ENCODE measurements around the gene ANKRD33B. TPM values are rescaled to one million over a fixed set of nuclear protein-coding genes. Genes with fewer than 3 reads are reported as not detected.
A peak's percentile ranks its signal among the peaks of the same experiment; 100 is the strongest.
"Not testable (repeated sequence)": the region's sequence is repeated elsewhere in the genome, so short reads cannot be mapped to it uniquely, and the experiment has no call there.

The ANKRD33B gene
- polyA plus RNA-seq, 4 donors = 1.5 to 5.5 (median 1.6) TPM

DNA sequence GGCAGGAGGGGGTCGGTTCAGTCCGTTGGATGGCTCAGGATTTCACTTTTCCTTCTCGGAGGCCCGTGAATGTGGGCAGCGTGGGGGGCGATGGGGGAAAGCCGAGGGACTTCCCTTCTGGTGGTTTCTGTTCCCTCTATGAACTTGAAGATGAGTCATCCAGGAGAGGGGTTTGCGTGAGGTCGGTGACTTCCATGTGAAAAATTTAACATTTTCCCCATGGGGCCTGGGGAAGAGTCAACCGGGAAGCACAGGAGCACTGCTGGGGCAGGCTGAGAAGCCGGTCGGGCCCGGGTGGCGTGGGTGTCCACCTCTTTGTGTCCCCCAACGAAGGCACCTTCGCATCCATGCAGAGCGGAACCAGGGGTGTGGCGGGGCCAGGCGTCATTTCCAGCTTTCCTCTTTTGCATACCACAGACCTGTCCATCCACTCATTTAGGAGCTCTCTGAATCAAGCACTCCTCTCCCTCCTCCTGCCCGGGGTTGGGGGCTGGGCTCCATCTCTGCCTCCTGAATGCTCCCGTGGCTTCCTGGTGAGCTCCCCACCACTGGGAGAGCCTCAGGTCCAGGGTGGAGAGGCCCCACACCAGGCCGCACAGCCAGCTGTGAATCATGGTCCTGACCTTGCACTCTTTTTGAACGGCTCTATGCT is 68.4 kb downstream of the ANKRD33B start:
- DNase-seq (ENCODE audit: low read depth in 4 of 4, low spot score in 3 of 4) = no peak

DNA sequence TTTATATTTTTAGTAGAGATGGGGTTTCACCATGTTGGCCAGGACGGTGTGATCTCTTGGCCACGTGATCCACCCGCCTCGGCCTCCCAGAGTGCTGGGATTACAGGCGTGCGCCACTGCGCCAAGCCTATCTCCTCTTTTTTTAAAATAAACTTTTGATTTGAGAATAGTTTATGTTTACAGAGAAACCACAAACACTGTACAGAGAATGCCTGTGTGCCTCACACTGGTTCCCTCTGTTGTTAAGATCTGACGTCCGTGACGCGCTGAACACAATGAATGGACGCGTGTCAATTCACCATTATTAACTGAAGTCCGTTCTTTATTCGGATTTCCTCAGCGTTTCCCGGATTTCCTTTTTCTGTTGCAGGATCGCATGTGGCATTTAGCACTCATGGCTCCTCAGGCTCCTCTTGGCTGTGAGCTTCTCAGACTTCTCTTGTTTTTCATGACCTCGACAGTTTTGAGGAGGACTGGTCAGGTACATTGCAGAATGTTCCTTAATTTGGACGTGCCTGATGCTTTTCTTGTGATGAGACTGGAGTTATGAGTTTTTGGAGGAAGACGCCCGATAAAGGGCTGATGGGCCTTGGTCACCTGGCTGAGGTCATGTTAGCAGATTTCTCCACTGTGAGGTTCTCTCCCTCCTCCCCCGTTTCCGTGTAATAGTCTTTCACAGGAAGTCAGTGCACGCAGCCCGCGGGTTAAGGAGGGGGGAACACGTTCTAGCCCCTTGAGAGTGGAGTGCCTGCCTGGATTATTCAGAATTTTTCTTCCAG is 69.6 kb downstream of the ANKRD33B start:
- DNase-seq (ENCODE audit: low read depth in 4 of 4, low spot score in 3 of 4) = no peak

DNA sequence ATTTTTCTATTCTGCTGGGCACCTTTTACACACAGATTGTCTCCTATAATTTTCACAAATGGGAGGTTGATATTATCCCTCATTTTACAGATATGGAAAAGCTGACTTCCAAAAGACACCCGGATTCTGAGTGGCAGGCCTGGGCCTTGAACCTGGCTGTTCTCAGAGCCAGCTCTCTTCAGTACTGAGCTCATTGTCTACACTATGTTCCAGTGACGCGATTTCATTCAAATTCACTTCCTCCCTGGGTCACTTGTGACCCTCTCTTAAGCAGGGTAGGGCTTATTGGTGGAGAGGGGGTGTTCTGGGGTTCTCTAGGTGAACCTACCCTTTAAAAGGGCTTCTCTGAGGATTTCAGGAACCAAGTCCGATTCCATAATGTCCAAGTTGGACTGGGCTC is 70.2 kb downstream of the ANKRD33B start:
- no peak for DNase-seq (ENCODE audit: low read depth in 4 of 4, low spot score in 3 of 4)

DNA sequence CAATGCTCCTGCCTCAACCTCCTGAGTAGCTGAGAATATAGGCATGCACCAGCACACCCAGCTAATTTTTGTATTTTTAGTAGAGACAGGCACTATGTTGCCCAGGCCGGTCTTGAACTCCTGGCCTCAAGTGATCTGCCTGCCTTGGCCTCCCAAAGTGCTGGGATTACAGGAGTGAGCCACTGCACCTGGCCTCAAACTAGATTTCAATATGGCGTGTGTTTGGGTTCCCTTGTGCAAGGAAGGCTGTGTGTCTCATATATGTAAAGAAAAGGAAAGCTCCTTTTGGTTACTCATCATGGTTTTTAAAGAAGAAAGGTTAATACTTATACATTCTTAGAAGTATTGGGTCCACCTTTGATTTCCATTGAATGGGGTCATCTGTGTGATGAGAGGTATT is 70.7 kb downstream of the ANKRD33B start:
- no peak for DNase-seq (ENCODE audit: low read depth in 4 of 4, low spot score in 3 of 4)

DNA sequence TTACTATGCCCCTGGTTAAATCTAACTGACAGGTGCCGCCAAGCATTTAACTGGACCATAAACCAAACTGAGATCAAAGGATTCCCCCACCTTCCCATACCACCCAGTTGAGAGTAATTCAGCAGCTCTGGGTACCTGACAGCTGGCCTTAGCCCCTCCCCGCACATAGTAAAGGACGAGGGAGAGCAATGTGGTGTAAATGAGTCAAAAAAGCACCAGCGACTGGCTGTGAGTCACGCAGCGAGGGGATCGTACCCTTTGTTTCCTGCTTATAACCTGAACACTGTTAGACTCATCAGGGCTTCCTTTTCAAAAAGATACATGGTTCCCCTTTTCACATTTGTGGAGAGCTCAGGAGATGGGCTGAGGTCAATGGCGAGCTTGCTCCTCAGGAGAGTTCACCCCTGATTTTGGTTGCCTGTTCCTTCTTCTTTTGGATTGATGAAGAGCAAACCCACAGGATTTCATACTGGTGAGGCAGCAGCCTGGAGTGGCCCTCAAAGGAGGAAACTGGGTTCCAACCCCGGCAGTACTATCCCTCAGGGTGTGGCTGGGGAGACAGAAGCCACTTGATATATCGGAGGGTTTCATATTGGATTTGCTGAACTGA is 71.5 kb downstream of the ANKRD33B start:
- no peak for DNase-seq (ENCODE audit: low read depth in 4 of 4, low spot score in 3 of 4)

DNA sequence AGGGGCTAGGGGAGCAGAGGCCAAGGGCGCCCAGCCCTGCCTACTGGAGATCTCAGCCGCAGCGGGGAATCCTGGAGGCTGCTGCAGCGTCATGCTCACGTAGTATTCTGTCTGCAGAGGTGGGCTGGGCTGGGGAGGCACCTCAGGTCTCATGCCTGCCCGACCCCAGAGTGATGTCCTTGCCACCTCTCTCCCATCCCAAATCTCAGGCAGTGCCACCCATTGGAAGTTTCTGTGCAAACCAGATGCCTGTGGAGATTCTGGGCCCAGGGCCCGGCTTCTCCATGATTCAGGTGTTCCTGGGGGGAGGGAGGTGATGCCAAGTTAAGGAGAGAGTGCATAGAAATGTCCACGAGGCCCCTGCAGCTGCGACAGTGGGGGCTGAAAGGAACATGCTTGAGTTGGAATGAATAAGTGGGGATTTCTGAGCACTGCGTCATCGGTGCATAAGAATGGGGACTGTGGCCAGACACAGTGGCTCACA is 72.0 kb downstream of the ANKRD33B start:
- DNase-seq (ENCODE audit: low read depth in 4 of 4, low spot score in 3 of 4) = no peak

DNA sequence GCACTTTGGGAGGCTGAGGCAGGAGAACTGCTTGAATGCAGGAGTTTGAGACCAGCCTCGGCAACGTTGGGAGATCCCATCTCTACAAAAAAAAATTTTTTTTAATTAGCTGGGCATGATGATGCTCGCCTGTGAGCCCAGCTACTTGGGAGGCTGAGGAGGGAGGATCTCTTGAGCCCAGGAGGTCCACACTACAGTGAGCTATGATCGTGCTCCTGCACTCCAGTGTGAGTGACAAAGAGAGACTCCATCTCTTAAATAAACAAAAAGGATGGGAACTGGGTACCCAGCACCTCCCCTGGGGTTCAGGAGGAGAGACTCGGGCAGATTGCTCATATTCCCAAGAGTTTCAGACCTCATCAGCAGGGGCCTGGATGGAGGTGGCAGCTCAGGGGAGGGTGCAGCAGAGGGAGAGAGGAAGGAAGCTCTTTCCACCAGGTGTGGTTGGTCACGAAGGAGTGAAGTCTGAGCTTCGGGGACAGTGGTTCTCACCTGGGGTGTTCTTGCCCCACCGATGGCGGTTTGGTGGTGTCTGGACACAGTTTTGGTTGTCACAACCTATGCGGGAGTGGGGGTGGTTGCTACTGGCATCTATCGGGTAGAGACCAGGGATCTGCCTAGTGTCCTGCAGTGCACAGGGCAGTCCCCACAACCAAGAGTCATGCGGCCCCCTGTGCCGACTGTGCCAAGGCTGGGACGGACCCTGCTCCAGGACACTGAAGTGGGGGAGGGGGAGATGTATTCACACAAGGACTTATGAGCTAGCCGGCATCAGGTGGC is 72.7 kb downstream of the ANKRD33B start:
- no peak for DNase-seq (ENCODE audit: low read depth in 4 of 4, low spot score in 3 of 4)

DNA sequence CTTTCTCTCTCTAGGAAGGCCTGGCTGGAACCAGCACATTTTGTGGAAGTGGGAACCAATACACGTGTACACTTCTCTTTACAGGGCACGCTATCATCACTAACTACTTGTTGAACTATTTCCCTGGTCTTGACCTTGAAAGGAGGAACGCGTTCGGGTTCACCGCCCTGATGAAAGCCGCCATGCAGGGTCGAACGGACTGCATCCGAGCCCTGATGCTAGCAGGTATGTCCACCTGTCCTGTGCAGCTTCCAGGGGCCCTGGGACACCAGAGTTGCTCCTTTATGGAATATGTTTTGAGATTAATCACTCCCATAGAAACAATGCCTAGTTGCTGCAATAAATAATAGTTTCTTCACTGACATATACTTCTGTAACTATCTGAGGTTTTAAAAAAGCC is 74.1 kb downstream of the ANKRD33B start:
- no peak for DNase-seq (ENCODE audit: low read depth in 4 of 4, low spot score in 3 of 4)

DNA sequence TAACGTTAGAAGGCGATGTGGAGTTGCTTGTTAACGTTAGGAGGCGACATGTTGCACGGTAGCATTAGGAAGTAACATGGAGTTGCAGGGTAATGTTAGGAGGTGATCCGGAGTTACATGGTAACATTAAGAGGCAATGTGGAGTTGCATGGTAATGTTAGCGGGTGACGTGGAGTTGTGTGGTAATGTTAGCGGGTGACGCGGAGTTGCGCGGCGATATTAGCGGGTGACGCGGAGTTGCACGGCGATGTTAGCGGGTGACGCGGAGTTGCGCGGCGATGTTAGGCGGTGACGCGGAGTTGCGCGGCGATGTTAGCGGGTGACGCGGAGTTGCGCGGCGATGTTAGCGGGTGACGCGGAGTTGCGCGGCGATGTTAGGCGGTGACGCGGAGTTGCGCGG is 74.9 kb downstream of the ANKRD33B start:
- DNase-seq (ENCODE audit: low read depth in 4 of 4, low spot score in 3 of 4) = not testable (repeated sequence)

DNA sequence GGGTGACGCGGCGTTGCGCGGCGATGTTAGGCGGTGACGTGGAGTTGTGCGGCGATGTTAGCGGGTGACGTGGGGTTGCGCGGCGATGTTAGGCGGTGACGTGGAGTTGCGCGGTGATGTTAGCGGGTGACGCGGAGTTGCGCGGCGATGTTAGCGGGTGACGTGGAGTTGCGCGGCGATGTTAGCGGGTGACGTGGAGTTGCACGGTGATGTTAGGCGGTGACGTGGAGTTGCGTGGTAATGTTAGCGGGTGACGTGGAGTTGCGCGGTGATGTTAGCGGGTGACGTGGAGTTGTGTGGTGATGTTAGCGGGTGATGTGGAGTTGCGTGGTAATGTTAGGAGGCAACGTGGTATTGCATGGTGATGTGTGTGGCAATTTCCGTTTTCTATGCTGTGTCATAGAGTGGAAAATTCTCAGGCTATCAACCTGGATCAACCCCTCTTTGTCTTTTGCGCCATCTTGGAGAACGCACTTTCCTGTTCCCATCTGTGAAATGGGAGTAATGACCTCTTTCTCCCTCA is 76.0 kb downstream of the ANKRD33B start:
- DNase-seq (ENCODE audit: low read depth in 4 of 4, low spot score in 3 of 4) = no peak

DNA sequence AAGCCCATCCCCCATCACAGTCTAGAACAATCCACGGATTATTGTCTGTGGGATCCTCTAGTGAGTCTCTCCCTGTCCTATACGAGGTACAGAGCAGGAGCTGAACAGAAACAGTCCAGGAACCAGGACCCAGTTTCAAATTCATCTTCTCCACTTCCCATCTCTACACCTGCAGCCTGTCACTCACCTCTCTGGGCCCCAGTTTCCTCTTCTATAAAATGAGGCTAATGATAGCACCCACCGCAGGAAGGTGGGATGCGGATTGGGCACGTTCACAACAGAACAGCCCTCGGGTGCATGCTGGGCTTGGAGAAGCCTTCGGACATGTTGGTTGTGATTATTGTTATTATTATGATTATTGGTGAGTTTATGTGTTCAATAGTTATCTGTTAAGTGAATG is 78.5 kb downstream of the ANKRD33B start:
- DNase-seq (ENCODE audit: low read depth in 4 of 4, low spot score in 3 of 4) = no peak

DNA sequence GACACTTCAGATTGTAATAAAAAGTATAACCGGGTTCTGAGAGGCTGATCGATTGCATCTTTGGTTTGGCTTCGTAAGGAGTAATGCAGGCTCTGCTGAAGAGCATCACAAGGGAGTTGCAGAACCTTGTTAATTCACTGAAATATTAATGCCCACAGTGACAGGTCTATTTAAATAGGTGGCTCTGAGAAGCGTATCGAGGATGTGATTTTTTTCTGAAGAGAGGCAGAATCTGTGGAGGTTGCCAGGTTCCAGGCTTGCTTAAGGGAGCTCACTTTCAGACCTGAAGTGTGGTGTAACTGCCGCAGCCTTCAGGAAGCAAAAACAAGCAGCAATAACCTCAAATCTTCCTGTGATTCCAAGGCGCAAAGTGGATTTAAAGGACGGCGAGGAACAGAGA is 80.3 kb downstream of the ANKRD33B start:
- DNase-seq (ENCODE audit: low read depth in 4 of 4, low spot score in 3 of 4) = no peak

DNA sequence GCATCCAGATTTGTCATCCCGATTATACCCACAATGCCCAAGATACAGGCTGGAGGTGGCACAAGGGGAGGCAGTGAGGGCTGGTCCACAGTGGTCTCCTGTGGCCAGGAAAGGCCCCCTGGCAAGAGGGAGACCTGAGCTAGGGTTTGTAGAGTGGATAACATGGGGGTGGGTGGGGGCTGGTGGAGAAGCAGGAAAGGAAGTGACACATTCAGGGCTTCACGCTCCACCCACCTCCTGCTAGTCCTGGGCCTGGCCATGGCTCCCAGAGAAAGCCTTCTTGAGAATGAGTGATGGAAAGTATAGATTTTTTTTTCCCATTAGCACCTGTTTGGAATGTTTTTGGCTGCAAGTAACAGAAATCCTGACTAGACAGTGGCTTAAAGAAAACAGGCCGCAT is 81.3 kb downstream of the ANKRD33B start:
- no peak for DNase-seq (ENCODE audit: low read depth in 4 of 4, low spot score in 3 of 4)

DNA sequence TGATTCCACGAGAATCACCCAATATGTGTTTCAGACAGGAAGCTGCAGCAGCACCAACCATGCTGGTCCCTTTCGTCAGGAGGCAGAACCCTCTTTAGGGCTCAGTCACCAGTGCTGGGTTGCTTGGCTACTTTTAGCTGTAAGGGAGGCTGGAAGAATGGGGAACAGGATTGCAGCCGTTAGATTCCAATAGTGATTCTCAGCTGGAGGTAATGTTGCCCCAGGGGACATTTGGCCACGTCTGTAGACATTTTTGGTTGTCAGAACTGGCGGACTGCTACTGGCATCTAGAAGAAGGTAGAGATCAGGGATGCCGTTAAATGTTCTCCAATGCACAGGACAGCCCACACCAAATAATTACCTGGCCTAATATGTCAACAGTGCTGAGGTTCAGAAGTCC is 81.8 kb downstream of the ANKRD33B start:
- DNase-seq (ENCODE audit: low read depth in 4 of 4, low spot score in 3 of 4) = no peak

DNA sequence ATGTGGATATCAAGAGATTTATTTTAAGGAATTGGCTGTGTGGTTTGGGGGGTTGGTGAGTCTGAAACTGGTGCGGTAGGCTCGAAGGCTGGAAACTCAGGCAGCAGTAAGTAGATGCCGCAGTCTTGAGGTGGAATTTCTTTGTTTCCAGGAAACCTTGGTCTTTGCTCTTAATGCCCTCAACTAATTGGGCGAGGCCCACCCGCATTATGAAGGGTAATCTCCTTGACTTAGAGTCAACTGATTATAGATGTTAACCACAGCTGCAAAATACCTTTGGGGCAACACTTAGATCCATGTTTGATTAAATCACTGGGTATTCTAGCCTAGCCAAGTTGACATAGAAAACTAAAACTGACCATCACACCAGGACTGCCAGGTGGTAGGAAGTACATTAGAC is 83.8 kb downstream of the ANKRD33B start:
- no peak for DNase-seq (ENCODE audit: low read depth in 4 of 4, low spot score in 3 of 4)

DNA sequence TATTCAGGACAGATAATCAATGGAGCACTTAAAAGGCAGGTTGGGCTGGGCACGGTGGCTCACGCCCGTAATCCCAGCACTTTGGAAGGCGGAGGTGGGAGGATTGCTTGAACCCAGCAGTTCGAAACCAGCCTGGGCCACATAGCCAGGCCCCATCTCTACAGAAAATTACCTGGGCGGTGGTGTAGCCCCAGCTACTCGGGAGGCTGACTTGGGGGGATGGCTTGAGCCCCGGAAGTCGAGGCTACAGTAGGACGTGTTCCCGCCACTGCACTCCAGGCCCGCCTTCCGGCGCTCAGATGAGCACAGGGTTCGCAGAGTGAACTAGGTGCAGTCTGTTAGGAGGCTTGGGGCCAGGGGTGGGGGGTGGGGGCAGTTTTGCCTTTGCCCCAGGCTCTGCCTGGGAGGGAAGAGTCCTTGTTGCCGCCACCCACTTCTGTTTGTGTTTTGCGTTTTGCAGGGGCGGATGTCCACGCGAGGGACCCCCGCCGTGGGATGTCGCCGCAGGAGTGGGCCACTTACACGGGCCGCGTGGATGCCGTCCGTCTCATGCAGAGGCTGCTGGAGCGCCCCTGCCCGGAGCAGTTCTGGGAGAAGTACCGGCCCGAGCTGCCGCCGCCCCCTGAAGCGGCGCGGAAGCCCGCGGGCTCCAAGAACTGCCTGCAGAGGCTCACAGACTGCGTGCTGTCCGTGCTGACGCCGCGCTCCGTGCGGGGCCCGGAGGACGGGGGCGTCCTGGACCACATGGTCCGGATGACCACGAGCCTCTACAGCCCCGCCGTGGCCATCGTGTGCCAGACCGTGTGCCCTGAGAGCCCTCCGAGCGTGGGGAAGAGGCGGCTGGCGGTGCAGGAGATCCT is 85.2 kb downstream of the ANKRD33B start:
- DNase-seq (ENCODE audit: low read depth in 4 of 4, low spot score in 3 of 4) = no peak

DNA sequence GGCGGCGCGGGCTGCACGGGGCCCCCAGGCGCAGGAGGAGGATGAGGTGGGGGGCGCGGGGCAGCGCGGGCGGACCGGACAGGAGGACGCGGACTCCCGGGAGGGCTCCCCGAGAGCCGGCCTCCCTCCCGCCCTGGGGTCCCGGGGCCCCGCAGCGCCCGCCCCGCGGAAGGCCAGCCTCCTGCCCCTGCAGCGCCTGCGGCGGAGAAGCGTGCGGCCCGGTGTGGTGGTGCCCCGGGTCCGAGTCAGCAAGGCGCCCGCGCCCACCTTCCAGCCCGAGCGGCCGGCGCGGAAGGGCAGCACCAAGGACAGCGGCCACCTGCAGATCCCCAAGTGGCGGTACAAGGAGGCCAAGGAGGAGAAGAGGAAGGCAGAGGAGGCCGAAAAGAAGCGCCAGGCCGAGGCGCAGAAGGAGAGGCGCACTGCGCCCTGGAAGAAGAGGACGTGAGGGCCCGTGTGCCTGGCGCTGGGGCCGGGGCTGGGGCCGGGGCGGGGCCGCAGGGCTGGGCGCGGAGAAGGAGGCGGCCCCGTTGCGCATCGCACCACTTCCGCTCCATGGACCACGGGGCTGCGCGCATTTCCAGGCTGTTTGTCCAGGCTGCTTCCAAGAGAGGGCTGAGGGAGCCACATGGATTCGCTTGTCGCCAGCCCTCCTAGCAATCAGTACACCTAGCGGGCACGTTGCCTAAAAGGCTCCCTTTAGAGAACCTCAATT is 86.0 kb downstream of the ANKRD33B start:
- peak in 1 of 4 donors; percentile 36 for DNase-seq (ENCODE audit: low read depth in 4 of 4, low spot score in 3 of 4)

DNA sequence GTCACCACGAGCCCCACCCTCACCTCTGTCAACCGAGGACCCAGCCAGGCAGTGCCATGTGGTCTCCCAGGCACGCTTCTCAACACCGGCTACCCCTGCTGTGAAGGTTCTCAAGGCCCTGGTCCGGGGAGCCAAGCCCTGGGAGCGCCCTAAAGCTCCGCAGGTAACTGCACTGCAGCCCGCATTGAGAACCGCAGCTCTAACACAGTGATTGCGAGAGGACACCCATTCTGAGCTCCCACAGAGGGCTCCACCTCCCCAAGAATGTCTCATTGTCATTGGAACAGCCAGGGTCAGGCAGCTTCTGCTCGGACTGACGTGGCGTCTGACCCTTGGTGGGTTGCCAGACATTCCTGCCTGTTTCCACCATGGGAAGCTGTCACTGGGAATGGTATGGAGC is 88.3 kb downstream of the ANKRD33B start:
- no peak for DNase-seq (ENCODE audit: low read depth in 4 of 4, low spot score in 3 of 4)

DNA sequence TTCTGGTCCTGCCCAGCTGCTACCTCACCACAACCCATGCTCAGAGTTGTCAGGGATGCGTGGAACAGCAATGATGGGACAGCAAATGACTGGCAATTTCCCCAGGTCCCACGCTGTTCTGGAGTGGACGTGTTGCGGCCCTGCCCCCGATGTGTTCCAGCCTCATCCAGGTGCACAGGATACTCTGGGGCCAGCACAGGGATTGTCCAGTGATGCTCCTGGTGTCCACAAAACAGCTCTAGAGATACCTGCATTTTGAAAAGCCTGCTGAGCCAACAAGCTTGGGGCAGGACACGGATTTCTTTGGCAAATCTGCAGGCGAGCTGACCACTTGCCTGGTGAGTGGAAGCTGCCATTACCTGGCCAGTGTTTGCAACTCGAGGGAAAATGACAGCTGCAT is 88.7 kb downstream of the ANKRD33B start:
- DNase-seq (ENCODE audit: low read depth in 4 of 4, low spot score in 3 of 4) = no peak

Measured in left renal pelvis (tissue), 4 donors.